ENCODE results near the gene TRIO.
"Not testable (repeated sequence)": the region's sequence is repeated elsewhere in the genome, so short reads cannot be mapped to it uniquely, and the experiment has no call there.

Gene TRIO

DNA sequence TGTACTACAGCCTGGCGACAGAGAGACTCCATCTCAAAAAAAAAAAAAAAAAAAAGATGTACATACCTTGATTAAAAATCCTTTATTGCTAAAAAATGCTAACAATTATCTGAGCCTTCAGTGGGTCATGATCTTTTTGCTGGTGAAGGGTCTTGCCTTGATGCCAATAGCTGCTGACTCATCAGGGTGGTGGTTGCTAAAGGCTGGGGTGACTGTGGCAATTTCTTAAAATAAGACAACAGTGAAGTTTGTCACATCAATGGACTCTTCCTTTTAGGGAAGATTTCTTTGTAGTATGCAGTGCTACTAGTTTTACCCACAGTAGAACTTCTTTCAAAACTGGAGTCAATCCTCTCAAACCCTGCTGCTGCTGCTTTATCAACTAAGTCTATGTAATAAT is 404.5 kb downstream of the TRIO start:
- no peak overlapping the region for H2AFZ ChIP-seq (ENCODE audit: low read length)

DNA sequence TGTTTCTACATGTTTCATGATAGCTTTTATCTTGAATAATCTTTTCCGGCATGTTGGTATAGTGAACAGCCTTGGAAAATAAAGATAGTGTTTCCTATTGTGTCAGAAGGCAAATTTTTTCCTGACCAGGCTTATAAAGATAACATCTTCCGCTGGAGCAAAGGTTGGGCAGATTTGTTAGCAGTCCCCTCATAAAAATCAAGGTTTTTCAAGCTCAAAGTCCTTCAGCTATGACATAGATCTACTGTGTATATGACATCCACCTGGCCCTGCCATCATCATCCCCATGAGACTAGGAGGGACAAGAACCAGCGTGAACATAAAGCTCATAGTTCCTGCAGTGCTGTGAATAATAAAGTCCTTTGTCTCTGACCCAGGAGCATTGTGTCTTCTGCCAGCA is 408.1 kb downstream of the TRIO start:
- H3K9me3 ChIP-seq (replicated peaks in 1 of 2; ENCODE audit: control insufficient read depth in 2 of 2, insufficient read depth in 1 of 2, low read depth in 1 of 2, low read length in 2 of 2), result no peaks in the 10 kb centered on the region
- no peak overlapping the region for H4K8ac ChIP-seq (ENCODE audit: low read depth, low read length)
- no peaks in the 10 kb centered on the region for H3K27me3 ChIP-seq (ENCODE audit: control insufficient read depth in 3 of 3, insufficient read depth in 3 of 3, low read depth in 1 of 3, low read length in 3 of 3)
- no peak overlapping the region for H3K14ac ChIP-seq (ENCODE audit: low read length)
- H2AFZ ChIP-seq (ENCODE audit: low read length), result no peak overlapping the region
- no peak overlapping the region for H3K4ac ChIP-seq (ENCODE audit: low read length)
- no peak overlapping the region for H2BK120ac ChIP-seq (ENCODE audit: low read depth, low read length)
- no peak overlapping the region for H3K23ac ChIP-seq (ENCODE audit: low read depth, low read length, poor library complexity)
- H3K4me3 ChIP-seq (ENCODE audit: low read length in 2 of 2), result no peak overlapping the region
- no peak overlapping the region for H2BK15ac ChIP-seq (ENCODE audit: low read length)
- H3K79me1 ChIP-seq (ENCODE audit: low read depth, low read length), result no peaks in the 10 kb centered on the region
- no peak overlapping the region for H3K9ac ChIP-seq (ENCODE audit: low read depth, low read length, poor library complexity)
- H4K91ac ChIP-seq (ENCODE audit: low read depth, low read length, poor library complexity), result no peak overlapping the region
- no peak overlapping the region for H3K4me2 ChIP-seq (ENCODE audit: insufficient read depth, low read length, poor library complexity, severe bottlenecking)
- no peaks in the 10 kb centered on the region for H3K36me3 ChIP-seq (replicated peaks in 1 of 2; ENCODE audit: control insufficient read depth in 2 of 2, insufficient read depth in 2 of 2, low read length in 2 of 2)
- WGBS, 2 donors (ENCODE audit: extremely low coverage in 2 of 2, insufficient read length in 2 of 2, insufficient replicate concordance in 1 of 2), result no CpG with 5 or more reads among the region's 3 CpGs
- DNase-seq (ENCODE audit: low spot score), result no peak
- no peak overlapping the region for H3K27ac ChIP-seq (replicated peaks; ENCODE audit: low read length)
- no peak overlapping the region for H2BK5ac ChIP-seq (ENCODE audit: low read length)
- H3K4me1 ChIP-seq (ENCODE audit: control insufficient read depth in 2 of 2, insufficient read depth in 1 of 2, low read depth in 1 of 2, low read length in 2 of 2), result no peaks in the 10 kb centered on the region
- no peak overlapping the region for H2BK12ac ChIP-seq (ENCODE audit: low read length)
- no peak overlapping the region for H3K18ac ChIP-seq (ENCODE audit: low read length)
- no peak overlapping the region for H2AK5ac ChIP-seq (ENCODE audit: low read depth, low read length)

More for the DNA sequence above, 404.5 kb downstream of the TRIO start:
- Histone ChIP-seq H3K79me1 (ENCODE audit: low read depth, low read length) (no peaks in the 10 kb centered on the region), H2AK5ac (ENCODE audit: low read depth, low read length) (no peak overlapping the region), H3K4ac (ENCODE audit: low read length) (no peak overlapping the region), H4K91ac (ENCODE audit: low read depth, low read length, poor library complexity) (no peak overlapping the region), H3K4me1 (ENCODE audit: control insufficient read depth in 2 of 2, insufficient read depth in 1 of 2, low read depth in 1 of 2, low read length in 2 of 2) (peaks cover 0 to 1% of the 10 kb centered on the region in 2 donors), H3K9ac (ENCODE audit: low read depth, low read length, poor library complexity) (no peak overlapping the region), H3K36me3 (replicated peaks in 1 of 2; ENCODE audit: control insufficient read depth in 2 of 2, insufficient read depth in 2 of 2, low read length in 2 of 2) (no peaks in the 10 kb centered on the region), H2BK120ac (ENCODE audit: low read depth, low read length) (no peak overlapping the region), H4K8ac (ENCODE audit: low read depth, low read length) (no peak overlapping the region), H2BK12ac (ENCODE audit: low read length) (no peak overlapping the region), H3K14ac (ENCODE audit: low read length) (no peak overlapping the region), H3K9me3 (replicated peaks in 1 of 2; ENCODE audit: control insufficient read depth in 2 of 2, insufficient read depth in 1 of 2, low read depth in 1 of 2, low read length in 2 of 2) (peaks cover 0 to 2% of the 10 kb centered on the region in 2 donors), H3K27ac (replicated peaks; ENCODE audit: low read length) (no peak overlapping the region), H3K4me2 (ENCODE audit: insufficient read depth, low read length, poor library complexity, severe bottlenecking) (no peak overlapping the region), H3K4me3 (ENCODE audit: low read length in 2 of 2) (no peak overlapping the region), H3K18ac (ENCODE audit: low read length) (no peak overlapping the region), H3K23ac (ENCODE audit: low read depth, low read length, poor library complexity) (no peak overlapping the region), H2BK5ac (ENCODE audit: low read length) (no peak overlapping the region), H2BK15ac (ENCODE audit: low read length) (no peak overlapping the region), H3K27me3 (ENCODE audit: control insufficient read depth in 3 of 3, insufficient read depth in 3 of 3, low read depth in 1 of 3, low read length in 3 of 3) (peaks cover 0 to 3% (median 0%) of the 10 kb centered on the region in 3 experiments)
- WGBS, 2 donors (ENCODE audit: extremely low coverage in 2 of 2, insufficient read length in 2 of 2, insufficient replicate concordance in 1 of 2), result no CpG with 5 or more reads among the region's 1 CpG
- no peak for DNase-seq (ENCODE audit: low spot score)

DNA sequence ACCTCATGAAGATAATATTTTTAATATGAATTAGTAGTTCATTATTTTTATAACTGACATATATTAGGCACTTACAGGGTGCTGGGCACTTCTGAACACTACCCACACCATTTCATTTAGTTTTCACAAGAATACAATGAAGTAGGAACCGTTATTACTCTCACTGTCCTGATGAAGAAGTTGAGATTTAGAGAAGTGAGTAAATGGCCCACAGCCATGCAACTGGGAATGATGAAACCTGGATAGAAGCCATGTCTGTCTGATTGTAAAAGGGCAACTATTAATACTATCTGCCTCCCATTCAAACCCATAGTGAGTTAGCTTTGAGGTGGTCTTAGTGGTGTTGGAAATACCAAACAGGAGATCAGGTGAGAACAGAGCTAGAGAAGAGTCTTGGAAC is 408.9 kb downstream of the TRIO start:
- no peaks in the 10 kb centered on the region for H3K9me3 ChIP-seq (replicated peaks in 1 of 2; ENCODE audit: control insufficient read depth in 2 of 2, insufficient read depth in 1 of 2, low read depth in 1 of 2, low read length in 2 of 2)
- WGBS, 2 donors (ENCODE audit: extremely low coverage in 2 of 2, insufficient read length in 2 of 2, insufficient replicate concordance in 1 of 2), result no CpG with 5 or more reads among the region's 1 CpG
- no peak for DNase-seq (ENCODE audit: low spot score)

DNA sequence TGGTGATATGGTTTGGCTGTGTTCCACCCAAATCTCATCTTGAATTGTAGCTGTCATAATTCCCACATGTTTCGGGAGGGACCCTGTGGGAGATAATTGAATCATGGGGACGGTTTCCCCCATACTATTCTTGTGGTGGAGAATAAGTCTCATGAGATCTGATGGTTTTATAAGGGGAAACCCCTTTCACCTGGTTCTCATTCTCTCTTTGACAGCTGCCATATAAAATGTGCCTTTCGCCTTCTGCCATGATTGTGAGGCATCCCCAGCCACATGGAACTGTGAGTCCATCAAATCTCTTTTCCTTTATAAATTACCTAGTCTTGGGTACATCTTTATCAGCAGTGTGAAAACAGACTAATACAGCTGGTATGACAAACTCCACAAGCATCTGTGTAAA is 411.1 kb downstream of the TRIO start:
- H3K4ac ChIP-seq (ENCODE audit: low read length); H3K79me1 ChIP-seq (ENCODE audit: low read depth, low read length); H3K14ac ChIP-seq (ENCODE audit: low read length); H3K4me1 ChIP-seq (ENCODE audit: control insufficient read depth in 2 of 2, insufficient read depth in 1 of 2, low read depth in 1 of 2, low read length in 2 of 2); H4K91ac ChIP-seq (ENCODE audit: low read depth, low read length, poor library complexity); H2BK5ac ChIP-seq (ENCODE audit: low read length); H3K36me3 ChIP-seq (replicated peaks in 1 of 2; ENCODE audit: control insufficient read depth in 2 of 2, insufficient read depth in 2 of 2, low read length in 2 of 2); H2AFZ ChIP-seq (ENCODE audit: low read length); H4K8ac ChIP-seq (ENCODE audit: low read depth, low read length); H3K4me2 ChIP-seq (ENCODE audit: insufficient read depth, low read length, poor library complexity, severe bottlenecking); H3K18ac ChIP-seq (ENCODE audit: low read length); H2BK15ac ChIP-seq (ENCODE audit: low read length); H3K4me3 ChIP-seq (ENCODE audit: low read length in 2 of 2); H3K23ac ChIP-seq (ENCODE audit: low read depth, low read length, poor library complexity); H2BK120ac ChIP-seq (ENCODE audit: low read depth, low read length); H3K27ac ChIP-seq (replicated peaks; ENCODE audit: low read length); H3K27me3 ChIP-seq (ENCODE audit: control insufficient read depth in 3 of 3, insufficient read depth in 3 of 3, low read depth in 1 of 3, low read length in 3 of 3); H2AK5ac ChIP-seq (ENCODE audit: low read depth, low read length); H2BK12ac ChIP-seq (ENCODE audit: low read length); H3K9me3 ChIP-seq (replicated peaks in 1 of 2; ENCODE audit: control insufficient read depth in 2 of 2, insufficient read depth in 1 of 2, low read depth in 1 of 2, low read length in 2 of 2); DNase-seq (ENCODE audit: low spot score); H3K9ac ChIP-seq (ENCODE audit: low read depth, low read length, poor library complexity): not testable (repeated sequence)
- no CpG with 5 or more reads among the region's 3 CpGs for WGBS, 2 donors (ENCODE audit: extremely low coverage in 2 of 2, insufficient read length in 2 of 2, insufficient replicate concordance in 1 of 2)

More for the DNA sequence above, 408.9 kb downstream of the TRIO start:
- Histone ChIP-seq H2BK120ac (ENCODE audit: low read depth, low read length) (no peak overlapping the region), H3K4me3 (ENCODE audit: low read length in 2 of 2) (no peak overlapping the region), H3K23ac (ENCODE audit: low read depth, low read length, poor library complexity) (no peak overlapping the region), H3K4me1 (ENCODE audit: control insufficient read depth in 2 of 2, insufficient read depth in 1 of 2, low read depth in 1 of 2, low read length in 2 of 2) (no peaks in the 10 kb centered on the region), H4K8ac (ENCODE audit: low read depth, low read length) (no peak overlapping the region), H3K27ac (replicated peaks; ENCODE audit: low read length) (no peak overlapping the region), H3K79me1 (ENCODE audit: low read depth, low read length) (no peaks in the 10 kb centered on the region), H4K91ac (ENCODE audit: low read depth, low read length, poor library complexity) (no peak overlapping the region), H2BK12ac (ENCODE audit: low read length) (no peak overlapping the region), H3K18ac (ENCODE audit: low read length) (no peak overlapping the region), H3K4me2 (ENCODE audit: insufficient read depth, low read length, poor library complexity, severe bottlenecking) (no peak overlapping the region), H3K27me3 (ENCODE audit: control insufficient read depth in 3 of 3, insufficient read depth in 3 of 3, low read depth in 1 of 3, low read length in 3 of 3) (no peaks in the 10 kb centered on the region), H3K4ac (ENCODE audit: low read length) (no peak overlapping the region), H3K9ac (ENCODE audit: low read depth, low read length, poor library complexity) (no peak overlapping the region), H2BK15ac (ENCODE audit: low read length) (no peak overlapping the region), H3K36me3 (replicated peaks in 1 of 2; ENCODE audit: control insufficient read depth in 2 of 2, insufficient read depth in 2 of 2, low read length in 2 of 2) (no peaks in the 10 kb centered on the region), H2AFZ (ENCODE audit: low read length) (no peak overlapping the region), H2BK5ac (ENCODE audit: low read length) (no peak overlapping the region), H3K14ac (ENCODE audit: low read length) (no peak overlapping the region), H2AK5ac (ENCODE audit: low read depth, low read length) (no peak overlapping the region)

All from neuronal stem cell (in vitro differentiated cells).